Measurements from ENCODE around the gene RMI2. TPM values are rescaled to one million over a fixed set of nuclear protein-coding genes. Genes with fewer than 3 reads are reported as not detected.
"Not testable (repeated sequence)": the region's sequence is repeated elsewhere in the genome, so short reads cannot be mapped to it uniquely, and the experiment has no call there.

The RMI2 gene
- total RNA-seq, 5 donors from 2014 or later (not counting 1 experiment from before 2014, with no cell fraction given), result 1.8 to 6.3 (median 4.2) TPM

GRCh38 chr16:11361701-11362451, 16.6 kb downstream of the RMI2 start:
- POLR2A ChIA-PET, result no interaction called here
- Histone ChIP-seq H3K4me3 (ENCODE audit: control insufficient read depth in 1 of 2, extremely low read depth in 1 of 2, low read length in 1 of 2) (peak overlapping the region; percentile 26 to 64), H3K27me3 (replicated peaks in 1 of 2; ENCODE audit: control insufficient read depth in 2 of 2, extremely low read depth in 1 of 2, insufficient read depth in 2 of 2, low read length in 1 of 2) (peaks cover 0 to 57% of the 10 kb centered on the region in 2 experiments), H3K27ac (ENCODE audit: low read length) (no peak overlapping the region), H3K9me3 (no peaks in the 10 kb centered on the region), H3K36me3 (ENCODE audit: control insufficient read depth in 2 of 2, extremely low read depth in 1 of 2, insufficient read depth in 1 of 2, low read length in 1 of 2) (no peaks in the 10 kb centered on the region), H3K4me1 (ENCODE audit: control insufficient read depth in 1 of 2, extremely low read depth in 1 of 2, insufficient read depth in 2 of 2, low read length in 2 of 2) (peaks cover 16 to 42% of the 10 kb centered on the region in 2 experiments)
- ATAC-seq (replicated peaks in 1 of 4) (peak; percentile 63 to 79 (median 76)), DNase-seq (peak in 27 of 35 experiments; percentile 9 to 46 (median 26))
- no peaks in the 10 kb centered on the region for H3K36me3 Mint-ChIP-seq
- 20% methylated on average over 9 of the region's 16 CpGs for WGBS (ENCODE audit: insufficient coverage)
- H3K27ac Mint-ChIP-seq, result peak overlapping the region in 1 of 2 donors; percentile 23
- peak overlapping the region; percentile 59 to 82 (median 68) for H3K4me3 Mint-ChIP-seq
- H3K9me3 Mint-ChIP-seq, result no peaks in the 10 kb centered on the region
- peaks cover 0 to 10% of the 10 kb centered on the region in 2 donors for H3K27me3 Mint-ChIP-seq
- peaks cover 40 to 56% (median 41%) of the 10 kb centered on the region in 3 donors for H3K4me1 Mint-ChIP-seq
- CTCF ChIA-PET, result no interaction called here

DNA sequence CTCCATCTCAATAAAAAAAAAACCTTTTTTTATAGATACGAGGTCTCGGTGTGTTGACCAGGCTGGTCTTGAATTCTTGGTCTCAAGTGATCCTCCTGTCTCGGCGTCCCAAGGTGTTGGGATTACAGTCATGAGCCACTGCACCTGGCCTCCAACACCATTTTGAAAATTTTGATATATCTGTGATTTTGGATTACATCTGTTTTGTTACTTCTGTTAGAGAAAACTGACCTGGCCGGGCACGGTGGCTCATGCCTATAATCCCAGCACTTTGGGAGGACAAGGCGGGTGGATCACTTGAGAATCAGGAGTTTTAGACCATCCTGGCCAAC, 18.6 kb downstream of the RMI2 start:
- Histone ChIP-seq H3K36me3 (ENCODE audit: control insufficient read depth in 2 of 2, extremely low read depth in 1 of 2, insufficient read depth in 1 of 2, low read length in 1 of 2) (no peaks in the 10 kb centered on the region), H3K4me1 (ENCODE audit: control insufficient read depth in 1 of 2, extremely low read depth in 1 of 2, insufficient read depth in 2 of 2, low read length in 2 of 2) (peaks cover 16 to 39% of the 10 kb centered on the region in 2 experiments), H3K9me3 (no peaks in the 10 kb centered on the region), H3K27me3 (replicated peaks in 1 of 2; ENCODE audit: control insufficient read depth in 2 of 2, extremely low read depth in 1 of 2, insufficient read depth in 2 of 2, low read length in 1 of 2) (peaks cover 0 to 37% of the 10 kb centered on the region in 2 experiments), H3K4me3 (ENCODE audit: control insufficient read depth in 1 of 2, extremely low read depth in 1 of 2, low read length in 1 of 2) (no peak overlapping the region), H3K27ac (ENCODE audit: low read length) (no peak overlapping the region)
- H3K9me3 Mint-ChIP-seq, result no peaks in the 10 kb centered on the region
- peaks cover 35 to 48% (median 37%) of the 10 kb centered on the region in 3 donors for H3K4me1 Mint-ChIP-seq
- H3K4me3 Mint-ChIP-seq, result no peak overlapping the region
- ATAC-seq (replicated peaks in 1 of 4) (no peak), DNase-seq (no peak)
- ChIA-PET POLR2A (no interaction called here), CTCF (interaction anchor here in 1 of 2 donors (0.6 kb wide), 1 partner anchor 130 kb away, joined by 3 read pairs; no protein-coding TSS in a partner anchor)
- H3K27ac Mint-ChIP-seq, result no peak overlapping the region
- no peaks in the 10 kb centered on the region for H3K36me3 Mint-ChIP-seq
- peaks cover 0 to 3% of the 10 kb centered on the region in 2 donors for H3K27me3 Mint-ChIP-seq
- 79% methylated on average over 4 of the region's 7 CpGs for WGBS (ENCODE audit: insufficient coverage)

DNA sequence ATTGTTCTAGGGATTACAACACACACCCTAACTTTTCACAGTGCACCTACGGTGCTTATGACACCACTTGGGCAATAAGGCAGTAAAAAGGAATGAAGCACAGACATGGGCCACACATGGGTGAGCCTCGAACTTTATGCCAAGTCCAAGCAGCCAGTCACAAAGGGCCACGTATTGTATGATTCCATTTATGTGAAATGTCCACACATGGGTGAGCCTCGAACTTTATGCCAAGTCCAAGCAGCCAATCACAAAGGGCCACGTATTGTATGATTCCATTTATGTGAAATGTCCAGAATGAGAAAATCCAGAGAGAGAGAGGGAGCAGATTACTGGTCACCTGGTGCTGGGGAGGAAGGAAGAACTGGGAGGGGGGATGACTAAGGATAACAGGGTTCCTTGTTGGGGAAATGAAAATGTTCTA, 22.2 kb downstream of the RMI2 start:
- DNase-seq (no peak), ATAC-seq (replicated peaks in 1 of 4) (no peak)
- Histone ChIP-seq H3K27me3 (replicated peaks in 1 of 2; ENCODE audit: control insufficient read depth in 2 of 2, extremely low read depth in 1 of 2, insufficient read depth in 2 of 2, low read length in 1 of 2) (peaks cover 0 to 7% of the 10 kb centered on the region in 2 experiments), H3K4me1 (ENCODE audit: control insufficient read depth in 1 of 2, extremely low read depth in 1 of 2, insufficient read depth in 2 of 2, low read length in 2 of 2) (peaks cover 2 to 14% of the 10 kb centered on the region in 2 experiments), H3K9me3 (no peaks in the 10 kb centered on the region), H3K27ac (ENCODE audit: low read length) (no peak overlapping the region), H3K4me3 (ENCODE audit: control insufficient read depth in 1 of 2, extremely low read depth in 1 of 2, low read length in 1 of 2) (no peak overlapping the region), H3K36me3 (ENCODE audit: control insufficient read depth in 2 of 2, extremely low read depth in 1 of 2, insufficient read depth in 1 of 2, low read length in 1 of 2) (no peaks in the 10 kb centered on the region)
- 94% methylated on average over 5 of the region's 5 CpGs for WGBS (ENCODE audit: insufficient coverage)
- Mint-ChIP-seq H3K4me1 (peaks cover 17 to 32% (median 20%) of the 10 kb centered on the region in 3 donors), H3K36me3 (no peaks in the 10 kb centered on the region), H3K27ac (no peak overlapping the region), H3K9me3 (no peaks in the 10 kb centered on the region), H3K27me3 (no peaks in the 10 kb centered on the region), H3K4me3 (no peak overlapping the region)
- CTCF ChIA-PET, result interaction anchor here in 1 of 2 donors (0.6 to 0.7 kb wide), 4 partner anchors 12 to 454 kb away, joined by 3 to 8 read pairs (median 4); no protein-coding TSS in a partner anchor
- POLR2A ChIA-PET, result no interaction called here

- CTCF ChIA-PET, result interaction anchor here (0.6 to 0.9 kb wide), 6 partner anchors 18 to 405 kb away, joined by 3 to 9 read pairs (median 4); no protein-coding TSS in a partner anchor
- DNase-seq, result peak in 7 of 35 experiments; percentile 13 to 45 (median 23)
- Mint-ChIP-seq H3K36me3 (no peaks in the 10 kb centered on the region), H3K27ac (no peak overlapping the region), H3K9me3 (no peaks in the 10 kb centered on the region), H3K4me1 (peaks cover 3 to 15% (median 8%) of the 10 kb centered on the region in 3 donors), H3K4me3 (no peak overlapping the region), H3K27me3 (no peaks in the 10 kb centered on the region)
- Histone ChIP-seq H3K27me3 (replicated peaks in 1 of 2; ENCODE audit: control insufficient read depth in 2 of 2, extremely low read depth in 1 of 2, insufficient read depth in 2 of 2, low read length in 1 of 2) (no peaks in the 10 kb centered on the region), H3K4me1 (ENCODE audit: control insufficient read depth in 1 of 2, extremely low read depth in 1 of 2, insufficient read depth in 2 of 2, low read length in 2 of 2) (peaks cover 0 to 4% of the 10 kb centered on the region in 2 experiments), H3K27ac (ENCODE audit: low read length) (no peak overlapping the region), H3K9me3 (no peaks in the 10 kb centered on the region), H3K4me3 (ENCODE audit: control insufficient read depth in 1 of 2, extremely low read depth in 1 of 2, low read length in 1 of 2) (no peak overlapping the region), H3K36me3 (ENCODE audit: control insufficient read depth in 2 of 2, extremely low read depth in 1 of 2, insufficient read depth in 1 of 2, low read length in 1 of 2) (no peaks in the 10 kb centered on the region)
- ATAC-seq (replicated peaks in 1 of 4), result peak in 1 of 4 experiments; percentile 80
- POLR2A ChIA-PET, result interaction anchor here (0.6 kb wide), 3 partner anchors 60 to 67 kb away, joined by 3 to 5 read pairs (median 4); no protein-coding TSS in a partner anchor
- WGBS (ENCODE audit: insufficient coverage), result 100% methylated on average over 1 of the region's 7 CpGs
Observed at GRCh38 chr16:11370084-11370931, 25.0 kb downstream of the RMI2 start.

DNA sequence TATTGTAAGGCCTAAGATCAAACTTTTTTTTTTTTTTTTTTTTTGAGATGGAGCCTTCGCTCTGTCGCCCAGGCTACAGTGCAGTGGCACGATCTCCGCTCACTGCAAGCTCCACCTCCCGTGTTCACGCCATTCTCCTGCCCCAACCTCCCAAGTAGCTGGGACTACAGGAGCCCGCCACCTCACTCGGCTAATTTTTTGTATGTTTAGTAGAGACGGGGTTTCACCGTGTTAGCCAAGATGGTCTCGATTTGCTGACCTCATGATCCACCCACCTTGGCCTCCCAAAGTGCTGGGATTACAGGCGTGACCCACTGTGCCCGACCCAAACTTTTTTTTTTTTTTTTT, 25.6 kb downstream of the RMI2 start:
- not testable (repeated sequence) for H3K36me3 ChIP-seq (ENCODE audit: control insufficient read depth in 2 of 2, extremely low read depth in 1 of 2, insufficient read depth in 1 of 2, low read length in 1 of 2)

More for the DNA sequence above, 25.6 kb downstream of the RMI2 start:
- not testable (repeated sequence) for H3K4me1 ChIP-seq (ENCODE audit: control insufficient read depth in 1 of 2, extremely low read depth in 1 of 2, insufficient read depth in 2 of 2, low read length in 2 of 2); H3K4me3 ChIP-seq (ENCODE audit: control insufficient read depth in 1 of 2, extremely low read depth in 1 of 2, low read length in 1 of 2); H3K27me3 Mint-ChIP-seq; ATAC-seq (replicated peaks in 1 of 4); H3K9me3 ChIP-seq; H3K27ac Mint-ChIP-seq; DNase-seq; H3K27me3 ChIP-seq (replicated peaks in 1 of 2; ENCODE audit: control insufficient read depth in 2 of 2, extremely low read depth in 1 of 2, insufficient read depth in 2 of 2, low read length in 1 of 2); H3K27ac ChIP-seq (ENCODE audit: low read length); H3K36me3 Mint-ChIP-seq; H3K9me3 Mint-ChIP-seq; H3K4me3 Mint-ChIP-seq
- WGBS (ENCODE audit: insufficient coverage), result 87% methylated on average over 3 of the region's 13 CpGs
- peaks cover 3 to 15% (median 8%) of the 10 kb centered on the region in 3 donors for H3K4me1 Mint-ChIP-seq
- ChIA-PET CTCF (interaction anchor here (0.6 to 0.9 kb wide), 5 partner anchors 17 to 405 kb away, joined by 3 to 9 read pairs (median 5); no protein-coding TSS in a partner anchor), POLR2A (interaction anchor here in 1 of 2 donors (0.6 kb wide), 1 partner anchor 67 kb away, joined by 3 read pairs; no protein-coding TSS in a partner anchor)

Measured in T-cell (primary cell).